Measurements from ENCODE around the gene DCUN1D4.
"Not testable (repeated sequence)": the region's sequence is repeated elsewhere in the genome, so short reads cannot be mapped to it uniquely, and the experiment has no call there.

The DCUN1D4 gene

GRCh38 chr4:51923343-51923742 is 80.4 kb downstream of the DCUN1D4 start:
- Histone ChIP-seq H3K4me1 (ENCODE audit: control insufficient read depth, insufficient read depth, low read length, poor library complexity, severe bottlenecking) (no peaks in the 10 kb centered on the region), H3K4me3 (ENCODE audit: insufficient read depth, low read depth, low read length, poor library complexity, severe bottlenecking) (no peak overlapping the region), H3K27ac (ENCODE audit: insufficient read depth, low read length, poor library complexity, severe bottlenecking) (no peak overlapping the region), H3K36me3 (ENCODE audit: control insufficient read depth, insufficient read depth, low read length) (no peaks in the 10 kb centered on the region), H3K9me3 (ENCODE audit: control insufficient read depth, low read length) (no peaks in the 10 kb centered on the region), H3K27me3 (replicated peaks; ENCODE audit: control insufficient read depth, insufficient read depth, low read length, poor library complexity, severe bottlenecking) (no peaks in the 10 kb centered on the region)
- DNase-seq = no peak

- Histone ChIP-seq H3K36me3 (ENCODE audit: control insufficient read depth, insufficient read depth, low read length) (no peaks in the 10 kb centered on the region), H3K4me1 (ENCODE audit: control insufficient read depth, insufficient read depth, low read length, poor library complexity, severe bottlenecking) (no peaks in the 10 kb centered on the region), H3K4me3 (ENCODE audit: insufficient read depth, low read depth, low read length, poor library complexity, severe bottlenecking) (no peak overlapping the region), H3K9me3 (ENCODE audit: control insufficient read depth, low read length) (no peaks in the 10 kb centered on the region), H3K27ac (ENCODE audit: insufficient read depth, low read length, poor library complexity, severe bottlenecking) (no peak overlapping the region), H3K27me3 (replicated peaks; ENCODE audit: control insufficient read depth, insufficient read depth, low read length, poor library complexity, severe bottlenecking) (no peaks in the 10 kb centered on the region)
- DNase-seq = no peak
These were observed 82.4 kb downstream of the DCUN1D4 start for GRCh38 chr4:51925307-51925706.

- Histone ChIP-seq H3K27ac (ENCODE audit: insufficient read depth, low read length, poor library complexity, severe bottlenecking) (no peak overlapping the region), H3K9me3 (ENCODE audit: control insufficient read depth, low read length) (no peaks in the 10 kb centered on the region), H3K4me3 (ENCODE audit: insufficient read depth, low read depth, low read length, poor library complexity, severe bottlenecking) (no peak overlapping the region), H3K36me3 (ENCODE audit: control insufficient read depth, insufficient read depth, low read length) (no peaks in the 10 kb centered on the region), H3K4me1 (ENCODE audit: control insufficient read depth, insufficient read depth, low read length, poor library complexity, severe bottlenecking) (no peaks in the 10 kb centered on the region), H3K27me3 (replicated peaks; ENCODE audit: control insufficient read depth, insufficient read depth, low read length, poor library complexity, severe bottlenecking) (no peaks in the 10 kb centered on the region)
- DNase-seq = no peak
These were observed 87.6 kb downstream of the DCUN1D4 start for GRCh38 chr4:51930557-51930956.

- Histone ChIP-seq H3K27ac (ENCODE audit: insufficient read depth, low read length, poor library complexity, severe bottlenecking) (no peak overlapping the region), H3K27me3 (replicated peaks; ENCODE audit: control insufficient read depth, insufficient read depth, low read length, poor library complexity, severe bottlenecking) (no peaks in the 10 kb centered on the region), H3K4me1 (ENCODE audit: control insufficient read depth, insufficient read depth, low read length, poor library complexity, severe bottlenecking) (no peaks in the 10 kb centered on the region), H3K36me3 (ENCODE audit: control insufficient read depth, insufficient read depth, low read length) (no peaks in the 10 kb centered on the region), H3K9me3 (ENCODE audit: control insufficient read depth, low read length) (no peaks in the 10 kb centered on the region), H3K4me3 (ENCODE audit: insufficient read depth, low read depth, low read length, poor library complexity, severe bottlenecking) (no peak overlapping the region)
- DNase-seq = no peak
These were observed 88.5 kb downstream of the DCUN1D4 start for GRCh38 chr4:51931461-51931860.

GRCh38 chr4:51932261-51932660 is 89.3 kb downstream of the DCUN1D4 start:
- H3K27me3 ChIP-seq (replicated peaks; ENCODE audit: control insufficient read depth, insufficient read depth, low read length, poor library complexity, severe bottlenecking) = no peaks in the 10 kb centered on the region
- no peaks in the 10 kb centered on the region for H3K4me1 ChIP-seq (ENCODE audit: control insufficient read depth, insufficient read depth, low read length, poor library complexity, severe bottlenecking)
- DNase-seq = no peak
- H3K36me3 ChIP-seq (ENCODE audit: control insufficient read depth, insufficient read depth, low read length) = no peaks in the 10 kb centered on the region
- no peak overlapping the region for H3K27ac ChIP-seq (ENCODE audit: insufficient read depth, low read length, poor library complexity, severe bottlenecking)
- no peaks in the 10 kb centered on the region for H3K9me3 ChIP-seq (ENCODE audit: control insufficient read depth, low read length)
- no peak overlapping the region for H3K4me3 ChIP-seq (ENCODE audit: insufficient read depth, low read depth, low read length, poor library complexity, severe bottlenecking)

GRCh38 chr4:51932684-51933083 is 89.7 kb downstream of the DCUN1D4 start:
- H3K27me3 ChIP-seq (replicated peaks; ENCODE audit: control insufficient read depth, insufficient read depth, low read length, poor library complexity, severe bottlenecking) = no peaks in the 10 kb centered on the region
- H3K36me3 ChIP-seq (ENCODE audit: control insufficient read depth, insufficient read depth, low read length) = no peaks in the 10 kb centered on the region
- H3K4me3 ChIP-seq (ENCODE audit: insufficient read depth, low read depth, low read length, poor library complexity, severe bottlenecking) = no peak overlapping the region
- H3K27ac ChIP-seq (ENCODE audit: insufficient read depth, low read length, poor library complexity, severe bottlenecking) = no peak overlapping the region
- no peaks in the 10 kb centered on the region for H3K4me1 ChIP-seq (ENCODE audit: control insufficient read depth, insufficient read depth, low read length, poor library complexity, severe bottlenecking)
- DNase-seq = no peak
- H3K9me3 ChIP-seq (ENCODE audit: control insufficient read depth, low read length) = no peaks in the 10 kb centered on the region

- not testable (repeated sequence) for DNase-seq; H3K27me3 ChIP-seq (replicated peaks; ENCODE audit: control insufficient read depth, insufficient read depth, low read length, poor library complexity, severe bottlenecking); H3K27ac ChIP-seq (ENCODE audit: insufficient read depth, low read length, poor library complexity, severe bottlenecking); H3K4me3 ChIP-seq (ENCODE audit: insufficient read depth, low read depth, low read length, poor library complexity, severe bottlenecking); H3K4me1 ChIP-seq (ENCODE audit: control insufficient read depth, insufficient read depth, low read length, poor library complexity, severe bottlenecking); H3K9me3 ChIP-seq (ENCODE audit: control insufficient read depth, low read length); H3K36me3 ChIP-seq (ENCODE audit: control insufficient read depth, insufficient read depth, low read length)
These were observed 97.5 kb downstream of the DCUN1D4 start for GRCh38 chr4:51940460-51940859.

- Histone ChIP-seq H3K27ac (ENCODE audit: insufficient read depth, low read length, poor library complexity, severe bottlenecking) (no peak overlapping the region), H3K9me3 (ENCODE audit: control insufficient read depth, low read length) (no peaks in the 10 kb centered on the region), H3K27me3 (replicated peaks; ENCODE audit: control insufficient read depth, insufficient read depth, low read length, poor library complexity, severe bottlenecking) (no peaks in the 10 kb centered on the region), H3K4me3 (ENCODE audit: insufficient read depth, low read depth, low read length, poor library complexity, severe bottlenecking) (no peak overlapping the region), H3K4me1 (ENCODE audit: control insufficient read depth, insufficient read depth, low read length, poor library complexity, severe bottlenecking) (no peaks in the 10 kb centered on the region), H3K36me3 (ENCODE audit: control insufficient read depth, insufficient read depth, low read length) (no peaks in the 10 kb centered on the region)
- DNase-seq = no peak
These were observed 99.3 kb downstream of the DCUN1D4 start for GRCh38 chr4:51942108-51942832.

- no peaks in the 10 kb centered on the region for H3K9me3 ChIP-seq (ENCODE audit: control insufficient read depth, low read length)
- no peak overlapping the region for H3K4me3 ChIP-seq (ENCODE audit: insufficient read depth, low read depth, low read length, poor library complexity, severe bottlenecking)
- no peak for DNase-seq
- H3K27me3 ChIP-seq (replicated peaks; ENCODE audit: control insufficient read depth, insufficient read depth, low read length, poor library complexity, severe bottlenecking) = no peaks in the 10 kb centered on the region
- no peaks in the 10 kb centered on the region for H3K36me3 ChIP-seq (ENCODE audit: control insufficient read depth, insufficient read depth, low read length)
- H3K4me1 ChIP-seq (ENCODE audit: control insufficient read depth, insufficient read depth, low read length, poor library complexity, severe bottlenecking) = no peaks in the 10 kb centered on the region
- no peak overlapping the region for H3K27ac ChIP-seq (ENCODE audit: insufficient read depth, low read length, poor library complexity, severe bottlenecking)
These were observed 99.9 kb downstream of the DCUN1D4 start for GRCh38 chr4:51942833-51943215.

- Histone ChIP-seq H3K27me3 (replicated peaks; ENCODE audit: control insufficient read depth, insufficient read depth, low read length, poor library complexity, severe bottlenecking) (no peaks in the 10 kb centered on the region), H3K9me3 (ENCODE audit: control insufficient read depth, low read length) (no peaks in the 10 kb centered on the region)
- no peak for DNase-seq
These were observed 100.3 kb downstream of the DCUN1D4 start for GRCh38 chr4:51943221-51943620.

More at GRCh38 chr4:51943221-51943620, 100.3 kb downstream of the DCUN1D4 start:
- Histone ChIP-seq H3K4me1 (ENCODE audit: control insufficient read depth, insufficient read depth, low read length, poor library complexity, severe bottlenecking) (no peaks in the 10 kb centered on the region), H3K4me3 (ENCODE audit: insufficient read depth, low read depth, low read length, poor library complexity, severe bottlenecking) (no peak overlapping the region), H3K36me3 (ENCODE audit: control insufficient read depth, insufficient read depth, low read length) (no peaks in the 10 kb centered on the region), H3K27ac (ENCODE audit: insufficient read depth, low read length, poor library complexity, severe bottlenecking) (no peak overlapping the region)

All from effector memory CD4-positive, alpha-beta T cell (primary cell).